ENCODE measurements around the gene INAFM2.

INAFM2 gene

GRCh38 chr15:40325700-40326099, 2.2 kb downstream of the INAFM2 start:
- in situ Hi-C loops (cut with MboI; ENCODE audit: low sequenced_read_pairs): no loop called here

- in situ Hi-C loops (cut with MboI; ENCODE audit: low sequenced_read_pairs): no loop called here
These were observed 4.0 kb downstream of the INAFM2 start for GRCh38 chr15:40327457-40327856.

GRCh38 chr15:40328176-40328575, 4.7 kb downstream of the INAFM2 start:
- in situ Hi-C loops (cut with MboI; ENCODE audit: low sequenced_read_pairs): no loop called here

- in situ Hi-C loops (cut with MboI; ENCODE audit: low sequenced_read_pairs): no loop called here
These were observed 5.3 kb downstream of the INAFM2 start for GRCh38 chr15:40328751-40329150.

GRCh38 chr15:40329804-40330203, 6.3 kb downstream of the INAFM2 start:
- in situ Hi-C loops (cut with MboI; ENCODE audit: low sequenced_read_pairs): no loop called here

GRCh38 chr15:40330368-40330836, 6.9 kb downstream of the INAFM2 start:
- in situ Hi-C loops (cut with MboI; ENCODE audit: low sequenced_read_pairs): no loop called here

GRCh38 chr15:40331026-40331425, 7.5 kb downstream of the INAFM2 start:
- in situ Hi-C loops (cut with MboI; ENCODE audit: low sequenced_read_pairs): no loop called here

- in situ Hi-C loops (cut with MboI; ENCODE audit: low sequenced_read_pairs): no loop called here
These were observed 8.1 kb downstream of the INAFM2 start for GRCh38 chr15:40331637-40332036.

GRCh38 chr15:40332113-40332781, 8.8 kb downstream of the INAFM2 start:
- in situ Hi-C loops (cut with MboI; ENCODE audit: low sequenced_read_pairs): no loop called here

GRCh38 chr15:40333922-40334492, 10.5 kb downstream of the INAFM2 start:
- in situ Hi-C loops (cut with MboI; ENCODE audit: low sequenced_read_pairs): no loop called here

GRCh38 chr15:40334541-40334940, 11.0 kb downstream of the INAFM2 start:
- in situ Hi-C loops (cut with MboI; ENCODE audit: low sequenced_read_pairs): no loop called here

GRCh38 chr15:40334941-40335795, 11.7 kb downstream of the INAFM2 start:
- in situ Hi-C loops (cut with MboI; ENCODE audit: low sequenced_read_pairs): no loop called here

GRCh38 chr15:40335938-40336743, 12.6 kb downstream of the INAFM2 start:
- in situ Hi-C loops (cut with MboI; ENCODE audit: low sequenced_read_pairs): no loop called here

- in situ Hi-C loops (cut with MboI; ENCODE audit: low sequenced_read_pairs): no loop called here
These were observed 13.2 kb downstream of the INAFM2 start for GRCh38 chr15:40336744-40337122.

- in situ Hi-C loops (cut with MboI; ENCODE audit: low sequenced_read_pairs): no loop called here
These were observed 14.1 kb downstream of the INAFM2 start for GRCh38 chr15:40337597-40337996.

GRCh38 chr15:40338041-40338657, 14.7 kb downstream of the INAFM2 start:
- in situ Hi-C loops (cut with MboI; ENCODE audit: low sequenced_read_pairs): no loop called here

- in situ Hi-C loops (cut with MboI; ENCODE audit: low sequenced_read_pairs): no loop called here
These were observed 15.6 kb downstream of the INAFM2 start for GRCh38 chr15:40338921-40339620.

GRCh38 chr15:40339621-40339945, 16.1 kb downstream of the INAFM2 start:
- in situ Hi-C loops (cut with MboI; ENCODE audit: low sequenced_read_pairs): no loop called here

- in situ Hi-C loops (cut with MboI; ENCODE audit: low sequenced_read_pairs): no loop called here
These were observed 16.7 kb downstream of the INAFM2 start for GRCh38 chr15:40340038-40340739.

Data from HL-60/S4 (cell line).